Kidney epithelial cell (primary cell): Measurements from ENCODE around the gene HEATR9. TPM values are rescaled to one million over a fixed set of nuclear protein-coding genes. Genes with fewer than 3 reads are reported as not detected.

ENCODE experiments used
- DNase-seq: peaks from one replicate; pipeline ENCODE4 v3.0.0-alpha.2; 2010; ENCODE audit warnings: low read depth
- H3K27me3 ChIP-seq: 2 replicates; pipeline ENCODE4 v1.6.0; 2011; ENCODE audit warnings: low read length; ENCODE audit not compliant: control insufficient read depth, insufficient read depth
- H3K36me3 ChIP-seq: 2 replicates; pipeline ENCODE4 v1.5.1; 2011; ENCODE audit warnings: low read length; ENCODE audit not compliant: control insufficient read depth, insufficient read depth
- H3K4me3 ChIP-seq: 2 replicates; pipeline ENCODE4 v1.5.1; 2011; ENCODE audit warnings: low read depth, mild to moderate bottlenecking, control low read depth, low read length
- total RNA-seq: library from RNA; depleted of rRNA; stranded (reverse); fragments of >200 nt; gene quantifications from 2 replicates; pipeline ENCODE4 v1.2.3, GENCODE V29; 2015
- TF ChIP-seq, protein P1 (sequence below): IDR thresholded peaks from 2 replicates; pipeline ENCODE4 v1.5.1; 2011; ENCODE audit warnings: mild to moderate bottlenecking, moderate library complexity, low read length, control low read depth, inconsistent platforms; ENCODE audit not compliant: insufficient read depth, poor library complexity, severe bottlenecking

The HEATR9 gene
- total RNA-seq, 1 donor from 2014 or later, result not detected

DNA sequence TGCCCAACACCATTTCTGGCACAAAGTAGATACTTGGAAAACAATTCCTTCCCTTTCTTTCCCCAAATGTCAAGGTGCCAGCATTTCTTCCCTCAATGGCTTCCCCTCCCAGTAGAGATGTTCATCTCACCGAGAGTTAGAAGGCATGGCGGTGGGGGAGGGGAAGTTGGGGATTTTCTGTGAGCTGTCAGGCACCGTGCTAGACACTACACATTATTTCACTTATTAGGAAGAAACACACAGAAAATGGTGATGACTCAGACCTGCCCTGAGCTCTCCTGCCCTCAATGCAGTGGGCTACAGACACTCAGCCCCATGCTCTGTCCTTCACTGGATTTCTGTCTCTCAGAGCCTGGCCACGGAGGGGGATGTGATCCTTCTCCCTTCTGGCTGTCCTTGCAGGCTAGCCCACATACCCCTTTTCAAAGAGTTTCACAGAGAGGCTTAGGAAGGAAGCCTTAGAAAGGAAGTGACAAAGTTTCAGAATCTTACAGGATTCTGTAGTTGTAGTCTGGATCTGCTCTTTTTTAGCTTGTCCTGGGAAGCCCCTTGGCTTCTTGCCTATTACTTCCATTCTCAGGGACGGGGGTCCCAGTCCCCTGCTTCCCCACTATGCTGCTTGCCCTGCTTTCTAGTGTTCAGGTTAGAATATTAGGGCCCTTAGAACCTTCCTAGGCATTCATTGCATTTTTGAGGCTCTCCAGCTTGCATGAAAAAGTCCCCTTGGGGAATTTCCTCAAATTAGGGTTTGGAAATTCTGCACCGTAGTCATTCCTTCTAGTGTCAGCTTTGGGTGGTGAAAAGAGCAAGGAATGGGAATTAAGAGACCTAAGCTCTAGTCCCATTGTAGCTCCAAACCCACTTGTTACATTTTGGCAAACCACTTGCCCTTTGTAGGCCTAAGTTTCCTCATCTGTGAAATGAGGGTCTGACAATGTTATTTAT is 23.7 kb upstream of the HEATR9 start:
- H3K36me3 ChIP-seq, result no peaks in the 10 kb centered on the region
- DNase-seq, result no peak
- no peak overlapping the region for H3K4me3 ChIP-seq
- TF ChIP-seq, protein P1, sequence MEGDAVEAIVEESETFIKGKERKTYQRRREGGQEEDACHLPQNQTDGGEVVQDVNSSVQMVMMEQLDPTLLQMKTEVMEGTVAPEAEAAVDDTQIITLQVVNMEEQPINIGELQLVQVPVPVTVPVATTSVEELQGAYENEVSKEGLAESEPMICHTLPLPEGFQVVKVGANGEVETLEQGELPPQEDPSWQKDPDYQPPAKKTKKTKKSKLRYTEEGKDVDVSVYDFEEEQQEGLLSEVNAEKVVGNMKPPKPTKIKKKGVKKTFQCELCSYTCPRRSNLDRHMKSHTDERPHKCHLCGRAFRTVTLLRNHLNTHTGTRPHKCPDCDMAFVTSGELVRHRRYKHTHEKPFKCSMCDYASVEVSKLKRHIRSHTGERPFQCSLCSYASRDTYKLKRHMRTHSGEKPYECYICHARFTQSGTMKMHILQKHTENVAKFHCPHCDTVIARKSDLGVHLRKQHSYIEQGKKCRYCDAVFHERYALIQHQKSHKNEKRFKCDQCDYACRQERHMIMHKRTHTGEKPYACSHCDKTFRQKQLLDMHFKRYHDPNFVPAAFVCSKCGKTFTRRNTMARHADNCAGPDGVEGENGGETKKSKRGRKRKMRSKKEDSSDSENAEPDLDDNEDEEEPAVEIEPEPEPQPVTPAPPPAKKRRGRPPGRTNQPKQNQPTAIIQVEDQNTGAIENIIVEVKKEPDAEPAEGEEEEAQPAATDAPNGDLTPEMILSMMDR, result no peak
- H3K27me3 ChIP-seq, result no peaks in the 10 kb centered on the region

DNA sequence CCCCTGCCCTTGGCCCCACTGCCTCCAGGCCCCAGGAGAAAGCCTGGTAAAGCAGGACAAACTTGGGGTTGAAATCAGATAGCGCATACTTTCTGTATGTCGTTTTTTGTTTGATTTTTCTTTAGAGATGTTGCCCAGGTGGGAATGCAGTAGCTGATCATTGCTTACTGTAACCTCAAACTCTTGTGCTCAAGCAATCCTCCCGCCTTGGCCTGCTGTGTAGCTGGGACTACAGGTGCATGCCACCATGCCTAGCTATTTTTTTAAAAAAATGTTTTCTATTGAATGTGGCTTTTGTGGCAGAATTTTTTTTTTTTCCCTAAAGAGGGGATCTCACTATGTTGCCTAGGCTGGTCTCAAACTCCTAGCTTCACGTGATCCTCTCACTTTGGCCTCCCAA is 22.6 kb upstream of the HEATR9 start:
- Histone ChIP-seq H3K36me3 (no peaks in the 10 kb centered on the region), H3K4me3 (no peak overlapping the region), H3K27me3 (no peaks in the 10 kb centered on the region)
- DNase-seq, result no peak
- TF ChIP-seq, protein P1, result no peak

DNA sequence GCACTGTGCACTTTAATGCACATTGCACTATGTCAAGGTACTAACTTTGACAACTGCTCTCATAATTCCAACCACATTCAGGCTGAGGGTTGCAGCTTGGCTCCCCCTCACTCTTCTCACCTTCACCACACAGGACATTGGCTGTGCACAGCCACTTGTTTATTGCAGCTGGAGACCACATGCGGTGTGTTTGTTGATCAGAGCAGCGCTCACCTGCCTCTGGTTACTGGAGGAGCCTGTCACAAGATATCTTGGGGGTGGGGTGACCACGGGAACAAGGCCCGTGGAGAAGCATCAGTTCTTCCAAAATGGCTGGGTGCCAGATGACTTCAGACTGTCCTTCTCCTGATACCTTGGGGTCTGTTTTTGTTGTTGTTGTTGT is 22.1 kb upstream of the HEATR9 start:
- TF ChIP-seq, protein P1, result no peak
- Histone ChIP-seq H3K4me3 (no peak overlapping the region), H3K27me3 (no peaks in the 10 kb centered on the region), H3K36me3 (no peaks in the 10 kb centered on the region)
- DNase-seq, result no peak

DNA sequence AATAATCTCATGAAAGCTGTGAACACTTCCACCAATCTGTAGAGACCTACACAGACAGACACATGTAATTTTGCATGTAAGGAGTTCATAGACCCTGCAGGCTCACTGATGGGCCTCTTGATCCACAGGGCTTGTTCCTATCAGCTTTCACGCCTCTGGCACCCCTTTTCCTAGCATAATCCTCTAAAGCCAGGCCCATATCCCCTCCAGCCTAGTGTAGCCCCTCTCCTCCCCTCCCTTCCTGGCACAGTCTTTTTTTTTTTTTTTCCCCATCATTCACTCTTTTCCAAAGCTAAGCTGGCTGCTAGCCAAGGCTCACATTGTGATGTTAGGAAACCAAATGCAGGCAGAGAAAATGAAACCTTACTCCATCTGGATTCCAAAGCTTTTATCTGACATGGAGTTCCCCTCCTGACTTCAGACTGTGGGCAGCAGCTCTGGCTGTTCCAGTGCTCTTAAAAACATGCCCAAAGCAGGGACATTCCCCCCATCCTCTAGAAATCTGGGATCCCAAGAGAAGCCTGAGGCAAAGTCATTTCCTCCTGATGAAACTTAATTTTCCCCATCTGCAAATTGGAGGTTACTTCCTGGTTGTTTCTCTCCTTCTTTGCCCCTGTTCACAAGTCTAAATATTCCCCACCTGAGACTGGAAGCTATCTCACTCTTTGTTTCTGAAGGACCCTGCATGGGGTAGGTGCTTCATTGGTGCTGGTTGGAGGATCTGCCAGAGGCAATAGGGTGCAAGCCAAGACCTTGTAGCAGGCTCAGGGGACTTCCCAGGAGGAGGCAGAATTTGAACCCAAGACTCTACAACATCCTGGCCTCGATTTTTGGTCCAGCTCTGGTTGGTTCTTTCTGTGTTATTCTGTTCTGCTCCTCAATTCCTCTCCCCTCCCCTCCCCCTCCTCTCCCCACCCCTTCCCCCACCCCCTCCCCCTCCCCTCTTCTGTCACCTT is 21.4 kb upstream of the HEATR9 start:
- Histone ChIP-seq H3K4me3 (no peak overlapping the region), H3K27me3 (no peaks in the 10 kb centered on the region), H3K36me3 (no peaks in the 10 kb centered on the region)
- DNase-seq, result no peak
- TF ChIP-seq, protein P1, result no peak

DNA sequence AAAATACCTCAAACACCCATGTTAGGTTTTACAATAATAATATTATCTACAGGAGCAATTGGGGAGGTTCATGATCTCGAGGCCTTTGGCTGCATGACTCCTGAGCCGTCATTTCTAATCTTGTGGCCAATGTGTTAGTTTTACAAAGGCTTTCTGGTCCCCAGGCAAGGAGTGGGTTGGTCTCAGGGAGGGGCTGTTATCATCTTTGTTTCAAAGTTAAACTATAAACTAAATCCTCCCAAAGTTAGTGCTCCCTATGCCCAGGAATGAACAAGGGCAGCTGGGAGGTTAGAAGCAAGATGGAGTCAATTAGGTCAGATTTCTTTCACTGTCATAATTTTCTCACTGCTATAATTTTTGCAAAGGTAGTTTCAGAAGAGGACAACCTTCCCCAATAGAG is 20.6 kb upstream of the HEATR9 start:
- TF ChIP-seq, protein P1, result no peak
- no peak for DNase-seq
- Histone ChIP-seq H3K4me3 (no peak overlapping the region), H3K36me3 (no peaks in the 10 kb centered on the region), H3K27me3 (no peaks in the 10 kb centered on the region)
